ENCODE measurements around the gene PAFAH2. TPM values are rescaled to one million over a fixed set of nuclear protein-coding genes. Genes with fewer than 3 reads are reported as not detected.

The PAFAH2 gene
- total and polyA plus RNA-seq, 2 of the 8 experiments (the other 6 are each of a cell fraction or from before 2014, with no cell fraction given) = 7.7 to 9.3 TPM

GRCh38 chr1:25912076-25912831 lies 85.6 kb downstream of the PAFAH2 start:
- no peaks in the 10 kb centered on the region for H3K23me2 ChIP-seq (ENCODE audit: low read depth, low read length)
- H3K27ac ChIP-seq (ENCODE audit: low read depth, low read length) = no peak overlapping the region
- no peak for DNase-seq (ENCODE audit: low read depth in 1 of 2, low spot score in 2 of 2)
- POLR2A ChIA-PET (ENCODE audit: partially characterized antibody) = interaction anchor here (0.8 to 3.0 kb wide), 4 partner anchors 10 to 85 kb away, joined by 3 to 10 read pairs (median 3); partner anchors contain the start of gene PAQR7
- H2AFZ ChIP-seq (ENCODE audit: low read length) = no peak overlapping the region
- no peak overlapping the region for H2BK15ac ChIP-seq (ENCODE audit: low read length)
- H3K36me3 ChIP-seq (ENCODE audit: control insufficient read depth in 2 of 4, insufficient read depth in 4 of 4, low read length in 3 of 4) = no peaks in the 10 kb centered on the region
- no peak overlapping the region for H4K8ac ChIP-seq (ENCODE audit: extremely low read depth, insufficient read depth, low read length)
- no peak overlapping the region for H3K4me2 ChIP-seq (ENCODE audit: insufficient read depth in 1 of 2, low read depth in 2 of 2, low read length in 2 of 2)
- H3K4ac ChIP-seq (replicated peaks; ENCODE audit: insufficient read length, low read depth, low read length) = no peak overlapping the region
- H2AK5ac ChIP-seq (ENCODE audit: low read depth, low read length) = no peak overlapping the region
- no peaks in the 10 kb centered on the region for H3K9me3 ChIP-seq (ENCODE audit: insufficient read depth in 2 of 2, low read depth in 1 of 2, low read length in 1 of 2)
- 86% methylated on average over 5 of the region's 5 CpGs; no CpG with 5 or more reads in 1 of the 2 experiments for WGBS, 2 experiments (ENCODE audit: extremely low coverage in 1 of 2, insufficient coverage in 1 of 2, insufficient read length in 1 of 2, insufficient replicate concordance in 2 of 2, low coverage in 1 of 2, low lambda C conversion rate in 2 of 2, missing lambda C conversion rate in 1 of 2)
- CTCF ChIA-PET (ENCODE audit: partially characterized antibody) = interaction anchor here (1.1 to 3.2 kb wide), 4 partner anchors 11 to 22 kb away, joined by 4 to 12 read pairs (median 6); no protein-coding TSS in a partner anchor
- H4K20me1 ChIP-seq (replicated peaks in 1 of 2; ENCODE audit: control insufficient read depth in 1 of 2, insufficient read depth in 2 of 2, low read length in 2 of 2) = no peaks in the 10 kb centered on the region
- no peak overlapping the region for H2BK5ac ChIP-seq (ENCODE audit: low read depth, low read length)
- no peak overlapping the region for H4K91ac ChIP-seq (replicated peaks; ENCODE audit: insufficient read length, low read length)
- H3K14ac ChIP-seq (ENCODE audit: insufficient read length) = no peak overlapping the region
- no peak overlapping the region for H4K5ac ChIP-seq (ENCODE audit: insufficient read length, low read depth, low read length)
- H2BK20ac ChIP-seq (ENCODE audit: low read length) = no peak overlapping the region
- H3K4me3 ChIP-seq (ENCODE audit: extremely low read depth in 1 of 4, insufficient read depth in 2 of 4, low read depth in 3 of 4, low read length in 4 of 4) = no peak overlapping the region
- H3K18ac ChIP-seq (ENCODE audit: extremely low read depth, low read length) = no peak overlapping the region
- no peaks in the 10 kb centered on the region for H3K79me1 ChIP-seq (ENCODE audit: low read depth, low read length)
- FAIRE-seq = no peak
- no peak overlapping the region for H3K23ac ChIP-seq (ENCODE audit: insufficient read length)
- no peaks in the 10 kb centered on the region for H3K79me2 ChIP-seq (ENCODE audit: control insufficient read depth in 1 of 2, insufficient read depth in 2 of 2, low read length in 2 of 2)
- no peaks in the 10 kb centered on the region for H3K27me3 ChIP-seq (replicated peaks in 1 of 4; ENCODE audit: control insufficient read depth in 3 of 4, extremely low read depth in 1 of 4, insufficient read depth in 3 of 4, low read length in 3 of 4)
- H2BK12ac ChIP-seq (ENCODE audit: low read depth, low read length) = no peak overlapping the region
- H3K56ac ChIP-seq (replicated peaks; ENCODE audit: insufficient read length, low read depth, low read length) = no peak overlapping the region
- peaks cover 0 to 2% (median under 1%) of the 10 kb centered on the region in 4 experiments; a peak in 2 of 7 replicates for H3K4me1 ChIP-seq (replicated peaks in 1 of 4; ENCODE audit: control insufficient read depth in 3 of 4, insufficient read depth in 4 of 4, low read length in 3 of 4)
- H2BK120ac ChIP-seq (replicated peaks; ENCODE audit: low read depth, low read length) = no peak overlapping the region
- no peak overlapping the region for H3K9ac ChIP-seq (replicated peaks in 1 of 4; ENCODE audit: extremely low read depth in 1 of 4, low read depth in 3 of 4, low read length in 3 of 4)
- TF ChIP-seq EZH2 (IDR thresholded peaks at IDR 0.05; ENCODE audit: low read depth, low read length, severe bottlenecking) = no peak
- no peak for TF ChIP-seq SIRT6 (IDR thresholded peaks at IDR 0.05; ENCODE audit: low read length)
- no peak for TF ChIP-seq ATF2 (IDR thresholded peaks at IDR 0.05; ENCODE audit: low read length)
- TF ChIP-seq JUND (IDR thresholded peaks at IDR 0.05; ENCODE audit: low read length) = no peak
- TF ChIP-seq, protein P1, sequence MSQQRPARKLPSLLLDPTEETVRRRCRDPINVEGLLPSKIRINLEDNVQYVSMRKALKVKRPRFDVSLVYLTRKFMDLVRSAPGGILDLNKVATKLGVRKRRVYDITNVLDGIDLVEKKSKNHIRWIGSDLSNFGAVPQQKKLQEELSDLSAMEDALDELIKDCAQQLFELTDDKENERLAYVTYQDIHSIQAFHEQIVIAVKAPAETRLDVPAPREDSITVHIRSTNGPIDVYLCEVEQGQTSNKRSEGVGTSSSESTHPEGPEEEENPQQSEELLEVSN (IDR thresholded peaks at IDR 0.05) = no peak
- TF ChIP-seq RFX5 (IDR thresholded peaks at IDR 0.05; ENCODE audit: borderline replicate concordance, low read depth, low read length) = no peak
- no peak for TF ChIP-seq KDM1A (IDR thresholded peaks at IDR 0.05; ENCODE audit: borderline replicate concordance, low read length)
- TF ChIP-seq GTF2F1 (IDR thresholded peaks at IDR 0.05; ENCODE audit: borderline replicate concordance, low read depth, low read length) = no peak
- TF ChIP-seq ATF3 (IDR thresholded peaks at IDR 0.05; ENCODE audit: insufficient read depth, low read depth, low read length) = no peak

Data from H1 (cell line).